ENCODE measurements around the gene SEMA3C.

Gene SEMA3C

DNA sequence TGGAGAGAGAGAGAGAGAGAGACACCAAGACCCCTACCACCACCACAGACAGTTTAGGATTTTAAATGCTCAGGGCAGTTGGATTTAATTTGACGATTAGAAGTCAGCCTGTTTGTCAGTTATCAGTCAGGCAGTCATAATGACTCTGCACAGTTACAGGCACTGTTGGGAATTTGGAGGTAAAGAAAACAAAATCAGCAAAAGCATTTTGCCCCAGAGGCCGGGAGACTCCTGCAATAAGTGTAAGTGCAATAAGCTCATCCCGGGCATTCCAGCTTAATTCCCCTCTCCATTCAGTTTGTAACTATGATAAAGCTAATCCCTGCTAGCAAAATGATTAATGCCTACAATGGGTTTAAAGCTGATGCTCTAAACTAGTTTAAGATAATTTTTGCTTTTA lies 13.5 kb downstream of the SEMA3C start:
- TF ChIP-seq CTCF (IDR thresholded peaks at IDR 0.05; ENCODE audit: extremely low read depth, insufficient read depth, missing control alignments), result no peak
- DNase-seq (ENCODE audit: low spot score), result no peak
- in situ Hi-C loops (cut with MboI; ENCODE audit: low pct_unique_long_range_greater_than_20kb, low sequenced_read_pairs, unreplicated experiment), result no loop called here

DNA sequence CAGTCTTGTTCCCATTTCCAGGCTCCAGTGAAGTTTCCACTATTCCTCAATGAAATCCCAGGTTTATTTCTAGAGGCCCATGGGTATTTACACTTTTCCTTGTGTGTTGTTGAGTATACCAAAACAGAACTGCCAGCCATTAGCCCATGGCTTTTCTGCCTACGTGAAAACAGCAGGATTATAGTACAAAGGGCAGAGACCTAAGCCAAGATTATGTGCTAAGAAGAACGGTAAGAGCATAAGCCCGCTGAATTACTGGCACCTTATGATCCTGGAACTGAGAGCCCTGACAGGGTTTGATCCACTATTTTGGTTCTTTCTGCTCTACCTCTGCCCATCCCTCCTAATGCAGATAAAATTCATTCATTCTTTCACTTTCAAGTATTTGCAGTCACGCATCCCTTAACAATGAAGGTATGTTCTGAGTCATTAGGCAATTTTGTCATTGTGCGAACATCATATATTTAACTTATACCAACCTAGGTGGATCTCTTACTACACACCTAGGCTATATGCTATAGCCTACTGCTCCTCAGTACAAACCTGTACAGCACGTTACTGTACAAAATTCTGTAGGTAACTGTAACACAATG lies 16.0 kb downstream of the SEMA3C start:
- in situ Hi-C loops (cut with MboI; ENCODE audit: low pct_unique_long_range_greater_than_20kb, low sequenced_read_pairs, unreplicated experiment), result no loop called here
- no peak for DNase-seq (ENCODE audit: low spot score)
- TF ChIP-seq CTCF (IDR thresholded peaks at IDR 0.05; ENCODE audit: extremely low read depth, insufficient read depth, missing control alignments), result no peak

- no peak for TF ChIP-seq CTCF (IDR thresholded peaks at IDR 0.05; ENCODE audit: extremely low read depth, insufficient read depth, missing control alignments)
- in situ Hi-C loops (cut with MboI; ENCODE audit: low pct_unique_long_range_greater_than_20kb, low sequenced_read_pairs, unreplicated experiment), result no loop called here
- DNase-seq (ENCODE audit: low spot score), result no peak
Observed at GRCh38 chr7:80902019-80902418, 16.8 kb downstream of the SEMA3C start.

- no peak for TF ChIP-seq CTCF (IDR thresholded peaks at IDR 0.05; ENCODE audit: extremely low read depth, insufficient read depth, missing control alignments)
- no peak for DNase-seq (ENCODE audit: low spot score)
- in situ Hi-C loops (cut with MboI; ENCODE audit: low pct_unique_long_range_greater_than_20kb, low sequenced_read_pairs, unreplicated experiment), result no loop called here
Observed at GRCh38 chr7:80900583-80901576, 18.0 kb downstream of the SEMA3C start.

- DNase-seq (ENCODE audit: low spot score), result no peak
- in situ Hi-C loops (cut with MboI; ENCODE audit: low pct_unique_long_range_greater_than_20kb, low sequenced_read_pairs, unreplicated experiment), result no loop called here
- TF ChIP-seq CTCF (IDR thresholded peaks at IDR 0.05; ENCODE audit: extremely low read depth, insufficient read depth, missing control alignments), result no peak
Observed at GRCh38 chr7:80896906-80897598, 21.8 kb downstream of the SEMA3C start.

- DNase-seq (ENCODE audit: low spot score), result no peak
- in situ Hi-C loops (cut with MboI; ENCODE audit: low pct_unique_long_range_greater_than_20kb, low sequenced_read_pairs, unreplicated experiment), result no loop called here
- no peak for TF ChIP-seq CTCF (IDR thresholded peaks at IDR 0.05; ENCODE audit: extremely low read depth, insufficient read depth, missing control alignments)
Observed at GRCh38 chr7:80895056-80895455, 23.8 kb downstream of the SEMA3C start.

Data from GM13977 (cell line).